Stimulated activated CD4-positive, alpha-beta T cell treated with anti-CD3 and anti-CD28 coated beads, Interleukin-4, amount 100 ng/mL, for 4 hours (primary cell): ENCODE data around the gene CFHR4.
"Not testable (repeated sequence)": the region's sequence is repeated elsewhere in the genome, so short reads cannot be mapped to it uniquely, and the experiment has no call there.

Experiments
- DNase-seq, 2 experiments: peaks; one replicate each; pipeline ENCODE4 v3.0.0-alpha.2; 2020

The CFHR4 gene

DNA sequence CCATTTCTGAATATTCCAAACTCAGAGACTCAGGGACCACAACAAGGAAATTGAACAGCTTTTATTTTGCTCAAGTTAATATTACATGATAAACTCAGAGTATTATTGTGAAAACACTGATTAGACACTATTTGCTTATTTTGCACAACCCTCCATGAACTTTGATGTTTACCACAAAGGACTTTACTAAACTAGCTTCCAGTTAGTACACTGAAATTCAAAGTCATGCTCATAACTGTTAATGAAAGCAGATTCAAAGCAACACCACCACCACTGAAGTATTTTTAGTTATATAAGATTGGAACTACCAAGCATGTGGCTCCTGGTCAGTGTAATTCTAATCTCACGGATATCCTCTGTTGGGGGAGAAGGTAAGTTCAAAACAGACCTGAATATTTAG lies 55.7 kb downstream of the CFHR4 start, which contains the start of gene CFHR2:
Gene CFHR2, plus strand, starts transcription at position 171 of the 400 bp plus-strand sequence. Its CDS starts 143 bp downstream, at position 314.
- DNase-seq: not testable (repeated sequence)

DNA sequence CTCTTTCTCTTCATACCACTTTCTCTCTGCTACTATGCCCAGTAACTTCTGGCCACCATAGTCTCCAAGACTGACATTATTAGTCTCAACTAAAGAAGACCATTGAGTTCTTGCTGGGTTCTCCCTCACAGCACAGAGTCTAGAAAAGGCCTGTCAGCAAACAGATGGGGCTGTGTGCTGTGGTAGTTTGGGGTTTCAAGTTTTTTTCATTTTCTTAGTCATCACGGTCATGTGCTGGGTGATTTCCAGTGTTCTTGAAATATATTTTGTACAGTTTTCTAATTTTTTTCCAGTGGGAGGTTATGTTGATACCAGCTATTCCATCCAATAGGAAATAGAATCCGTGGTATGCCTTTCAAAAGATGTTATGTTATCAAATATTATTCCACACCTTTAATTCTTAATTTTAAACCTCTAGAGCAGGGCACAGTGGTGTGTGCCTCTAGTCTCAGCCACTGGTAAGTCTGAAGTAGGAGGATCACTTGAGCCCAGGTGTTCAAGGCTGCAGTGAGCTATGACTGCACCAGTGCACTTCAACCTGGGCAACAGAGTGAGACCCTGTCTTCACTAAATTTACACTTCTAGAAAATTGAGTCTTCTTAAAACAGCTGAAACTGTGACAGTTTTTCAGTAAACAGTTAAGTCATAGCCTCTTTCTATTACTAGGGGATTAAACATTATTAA lies 64.0 kb downstream of the CFHR4 start:
- no peak for DNase-seq

- no peak for DNase-seq
Measured at GRCh38 chr1:196954778-196955177, 66.9 kb downstream of the CFHR4 start.

GRCh38 chr1:196955926-196956325 lies 68.1 kb downstream of the CFHR4 start:
- no peak for DNase-seq

DNA sequence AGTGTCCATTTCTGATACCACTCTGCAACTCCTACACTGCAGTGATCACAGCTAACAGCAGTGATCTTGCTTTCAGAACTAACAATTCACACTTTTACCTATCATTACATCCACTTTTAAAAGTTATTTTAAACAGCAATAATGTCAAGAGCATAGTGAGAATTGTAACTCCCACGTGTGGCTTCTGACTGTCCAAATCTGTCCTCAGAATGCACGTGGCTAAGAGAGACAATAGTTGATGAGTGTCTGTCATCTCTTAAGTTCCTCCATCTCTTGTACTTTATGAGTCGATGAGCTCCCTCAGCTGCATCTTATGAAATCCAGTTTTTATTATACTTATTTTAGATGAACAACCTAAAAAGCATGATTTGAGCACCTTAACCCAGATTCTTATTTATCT lies 73.0 kb downstream of the CFHR4 start:
- DNase-seq: no peak
